ENCODE results near the gene STAB2.

Gene STAB2

DNA sequence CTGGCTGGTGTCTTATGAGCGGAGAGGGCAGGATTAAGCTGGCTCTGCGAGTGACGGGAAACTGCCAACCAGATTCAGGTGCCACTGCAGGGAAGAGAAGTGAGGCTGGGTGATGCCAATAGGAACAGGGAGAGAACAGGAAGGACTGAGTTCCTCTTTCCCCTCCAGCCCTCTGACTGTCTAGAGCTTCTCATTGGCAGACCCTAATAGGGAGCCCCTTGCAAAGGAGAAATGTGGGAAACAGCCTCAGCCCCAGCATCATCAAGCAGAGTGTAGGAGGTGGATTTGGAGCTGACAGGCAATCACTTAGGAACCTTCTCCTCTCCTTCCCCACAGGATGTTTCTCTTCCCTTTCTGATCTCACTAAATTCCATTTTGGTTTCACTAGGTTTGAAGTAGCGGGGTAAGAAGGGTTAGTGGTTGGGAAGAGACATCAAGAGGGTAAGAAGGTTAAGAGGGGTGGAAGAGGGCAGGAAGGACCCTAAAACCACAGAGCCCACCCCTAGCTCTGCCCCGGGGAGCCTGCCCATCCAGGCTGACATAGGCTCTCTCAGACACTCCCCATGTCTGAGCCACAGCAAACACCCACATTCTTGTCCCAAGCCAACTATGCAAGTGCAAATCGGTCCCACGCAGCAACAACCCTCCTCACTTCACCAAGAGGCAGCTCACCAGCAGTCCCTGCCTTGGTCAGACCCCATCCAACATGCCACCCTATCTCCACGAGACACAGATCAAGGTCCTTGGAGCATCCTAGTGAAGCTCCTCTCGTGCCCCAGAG is 111.1 kb downstream of the STAB2 start:
- DNase-seq: no peak

DNA sequence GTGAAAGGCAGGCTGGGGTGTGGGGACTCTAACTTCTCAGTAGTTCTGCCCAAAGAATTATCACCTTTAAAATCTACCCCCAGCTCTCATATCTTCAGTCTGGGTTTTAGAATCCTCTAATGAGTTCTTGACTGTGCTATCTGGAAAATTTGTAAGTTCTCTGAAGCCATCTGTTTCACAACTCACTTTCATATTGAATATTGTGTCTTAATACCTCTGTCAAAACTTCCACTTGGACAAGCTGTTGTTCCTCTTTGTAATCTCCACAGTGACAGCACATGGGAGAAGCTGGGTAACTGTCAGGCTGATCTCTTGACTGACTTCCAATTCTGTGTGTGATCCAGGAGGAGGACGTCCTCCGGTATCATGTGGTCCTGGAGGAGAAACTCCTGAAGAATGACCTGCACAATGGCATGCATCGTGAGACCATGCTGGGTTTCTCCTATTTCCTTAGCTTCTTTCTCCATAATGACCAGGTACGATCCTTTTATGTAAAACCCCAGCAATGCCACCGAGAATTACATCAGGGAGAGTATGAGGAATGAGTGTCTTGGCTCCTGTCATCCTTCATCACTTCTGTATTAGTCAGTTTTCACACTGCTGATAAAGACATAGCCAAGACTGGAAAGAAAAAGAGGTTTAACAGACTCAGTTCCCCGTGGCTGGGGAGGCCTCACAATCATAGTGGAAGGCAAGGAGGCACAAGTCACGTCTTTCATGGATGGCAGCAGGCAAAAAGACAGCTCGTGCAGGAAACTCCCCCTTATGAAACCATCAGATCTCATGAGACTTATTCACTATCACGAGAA is 111.9 kb downstream of the STAB2 start:
- no peak for DNase-seq

DNA sequence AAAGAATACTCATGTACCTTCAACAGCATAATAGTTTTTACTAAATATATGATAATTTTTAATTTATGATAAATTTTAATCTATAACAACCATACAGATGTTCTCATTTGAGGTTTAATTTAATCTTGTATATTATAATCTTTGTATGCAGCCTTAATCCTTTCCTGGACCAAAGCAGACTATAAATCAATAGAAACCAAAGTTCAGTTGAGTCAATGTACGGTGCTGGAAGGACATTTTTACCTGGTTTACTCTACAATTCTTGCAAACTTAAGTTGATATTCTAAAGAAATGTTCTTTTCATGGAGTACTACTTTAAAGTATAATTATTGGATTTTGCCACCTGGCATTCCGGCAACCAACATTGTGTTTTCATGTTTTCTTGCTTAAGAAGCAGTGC is 118.0 kb downstream of the STAB2 start:
- DNase-seq: no peak

DNA sequence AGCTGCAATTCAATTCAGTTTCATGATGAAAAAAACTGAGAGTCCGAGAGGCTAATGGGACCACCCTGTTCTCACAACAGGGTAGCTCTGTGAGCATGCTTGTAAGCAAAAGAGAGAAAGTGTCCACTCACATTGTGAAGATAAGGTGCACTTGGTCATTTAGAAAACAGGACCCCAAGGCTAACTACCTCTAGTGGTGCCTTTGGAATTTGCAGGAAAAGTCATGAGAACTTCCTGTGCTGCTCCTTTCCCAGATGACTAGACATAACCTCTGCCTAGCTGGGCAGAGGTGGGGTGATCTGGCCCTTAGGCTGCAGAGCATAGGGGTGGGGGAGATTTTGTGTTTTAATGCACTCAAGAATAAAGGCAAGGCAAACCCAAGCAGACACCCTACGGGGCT is 118.9 kb downstream of the STAB2 start:
- DNase-seq: no peak

DNA sequence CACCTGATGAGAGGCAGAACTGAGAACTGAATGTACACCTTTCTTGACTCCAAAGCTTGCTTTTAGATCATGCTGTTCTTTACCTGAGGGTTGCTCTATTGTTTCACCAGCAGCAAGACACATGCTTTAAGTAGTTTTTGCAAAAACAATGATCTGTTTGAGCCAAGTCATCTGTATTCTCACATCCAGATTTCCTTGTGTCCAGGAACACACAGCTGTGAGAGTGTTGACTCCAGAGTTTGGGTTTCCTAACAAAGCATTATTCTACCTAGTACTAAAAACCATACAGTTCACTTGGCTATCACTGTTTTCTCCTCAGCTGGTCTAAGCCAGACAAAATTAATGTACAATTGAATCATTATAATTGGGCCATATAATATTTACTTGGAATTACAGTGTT is 120.4 kb downstream of the STAB2 start:
- no peak for DNase-seq

DNA sequence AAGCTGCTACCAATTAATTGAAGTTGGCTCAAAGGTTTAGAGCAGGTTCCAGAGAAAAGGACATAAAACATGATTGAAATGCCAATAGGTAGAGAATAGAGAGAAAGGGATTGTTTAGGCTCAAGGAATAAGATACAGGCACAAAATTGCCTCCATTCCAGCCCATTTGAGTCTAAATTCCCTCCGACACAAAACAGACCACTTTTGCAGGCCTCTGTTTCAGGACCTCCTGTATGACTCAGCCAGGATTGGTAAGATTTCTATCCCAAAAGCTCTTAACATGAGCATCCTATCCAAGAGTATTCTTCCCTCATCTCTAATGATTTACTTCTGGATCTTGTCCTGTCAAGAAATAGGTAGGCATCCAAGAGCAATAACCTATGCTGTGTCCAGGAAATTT is 123.5 kb downstream of the STAB2 start:
- no peak for DNase-seq

DNA sequence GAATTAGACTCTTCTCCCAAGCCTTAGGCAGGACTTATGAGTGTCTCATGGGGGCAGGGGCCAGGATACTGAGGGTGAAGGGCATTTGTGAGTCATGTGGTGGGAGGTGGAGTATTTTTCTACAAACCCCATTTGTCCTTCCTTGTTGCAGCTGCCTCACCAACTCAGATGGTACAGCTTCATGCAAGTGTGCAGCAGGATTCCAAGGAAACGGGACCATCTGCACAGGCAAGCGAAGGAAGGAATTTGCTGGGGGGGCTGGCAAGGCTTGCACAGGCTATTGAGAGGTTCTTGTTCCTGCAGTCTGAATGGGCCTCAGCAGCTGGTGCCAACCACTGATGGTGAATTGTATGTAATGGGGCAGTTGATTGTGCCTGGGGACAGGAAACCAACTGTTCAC is 125.1 kb downstream of the STAB2 start:
- DNase-seq: no peak

DNA sequence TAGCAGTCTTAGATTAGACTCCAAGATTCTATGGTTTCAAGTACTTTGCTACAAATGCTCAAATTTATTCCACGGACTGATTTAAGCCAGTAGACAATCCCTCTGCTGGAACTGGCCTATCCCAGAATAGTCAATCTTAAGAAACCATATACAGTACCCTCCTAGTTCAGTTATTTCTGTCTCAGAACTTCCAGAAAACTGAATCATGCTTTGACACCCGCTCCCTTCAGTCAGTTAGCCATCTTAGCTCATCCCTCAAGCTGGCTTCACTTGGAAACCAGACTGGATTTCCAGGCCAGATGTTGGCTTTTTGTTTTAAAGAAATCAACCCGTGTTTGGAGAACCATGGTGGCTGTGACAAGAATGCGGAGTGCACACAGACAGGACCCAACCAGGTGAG is 128.4 kb downstream of the STAB2 start:
- DNase-seq: no peak

DNA sequence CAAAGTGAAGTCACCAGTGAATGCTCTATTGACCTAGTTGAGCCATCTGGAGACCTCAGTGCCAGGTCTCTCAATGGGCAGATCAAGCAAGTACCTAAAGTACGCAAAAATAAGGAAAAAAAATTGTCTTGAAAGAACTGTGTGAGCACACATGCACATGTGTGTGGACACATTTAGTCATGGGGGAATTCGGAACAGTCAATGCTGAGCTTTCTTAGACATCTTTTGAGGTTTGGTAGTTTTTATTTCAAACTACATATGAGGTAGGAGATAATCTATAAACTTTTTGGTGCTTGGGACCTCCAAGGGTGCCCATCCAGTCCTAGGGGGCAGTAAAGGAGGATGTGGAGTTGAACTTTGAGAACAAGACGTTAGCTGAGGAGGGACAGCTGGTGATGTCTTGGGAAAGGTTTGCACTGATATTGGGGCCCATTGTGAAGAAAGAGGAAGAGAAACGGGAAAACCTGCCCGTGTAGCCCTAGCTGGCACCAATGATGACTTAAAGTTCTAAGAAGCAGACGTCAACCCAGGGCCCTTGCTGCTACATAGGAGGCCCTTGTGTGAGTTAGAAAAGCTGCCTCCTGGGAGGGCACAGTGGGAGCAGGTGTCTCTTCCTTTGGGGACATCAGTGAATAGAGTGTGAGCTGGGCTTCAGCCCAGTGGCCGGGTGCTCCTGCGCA is 129.6 kb downstream of the STAB2 start:
- DNase-seq: no peak

DNA sequence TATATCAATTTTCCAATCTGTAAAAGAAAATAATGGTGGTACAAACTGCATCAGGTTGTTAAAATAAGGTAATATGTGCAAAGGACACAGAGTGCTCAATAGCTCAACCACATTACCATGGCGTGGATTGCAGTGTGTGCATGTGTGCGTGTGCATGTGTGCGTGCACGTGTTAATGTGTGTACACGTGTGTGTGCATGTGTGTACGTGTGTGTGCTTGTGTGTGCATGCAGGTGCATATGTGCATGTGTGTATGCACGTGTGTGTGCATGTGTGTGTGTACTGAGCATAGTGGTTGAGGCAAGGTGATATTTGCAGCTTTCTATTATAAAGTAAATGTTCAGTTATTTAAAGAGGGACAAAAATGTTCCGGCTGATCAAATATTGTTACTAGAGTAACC is 138.3 kb downstream of the STAB2 start:
- no peak for DNase-seq

DNA sequence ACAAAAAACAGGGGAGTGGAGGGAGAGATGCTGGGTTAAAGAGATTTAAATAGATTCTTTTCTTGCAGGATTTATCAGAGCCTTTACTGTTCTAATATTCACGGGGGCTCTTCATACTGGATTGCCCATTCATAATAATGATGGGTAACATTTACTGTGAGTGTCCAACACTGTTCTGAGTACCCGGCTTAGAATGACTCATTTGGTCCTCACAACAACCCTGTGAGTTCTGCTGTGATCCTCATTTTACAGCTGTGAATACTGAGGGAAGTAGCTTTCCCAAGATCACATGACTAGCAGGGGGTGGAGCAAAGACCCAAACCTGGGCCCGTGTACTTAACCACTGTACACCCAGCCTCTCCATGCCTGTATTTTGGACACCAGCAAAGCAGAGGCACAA is 140.6 kb downstream of the STAB2 start:
- no peak for DNase-seq

DNA sequence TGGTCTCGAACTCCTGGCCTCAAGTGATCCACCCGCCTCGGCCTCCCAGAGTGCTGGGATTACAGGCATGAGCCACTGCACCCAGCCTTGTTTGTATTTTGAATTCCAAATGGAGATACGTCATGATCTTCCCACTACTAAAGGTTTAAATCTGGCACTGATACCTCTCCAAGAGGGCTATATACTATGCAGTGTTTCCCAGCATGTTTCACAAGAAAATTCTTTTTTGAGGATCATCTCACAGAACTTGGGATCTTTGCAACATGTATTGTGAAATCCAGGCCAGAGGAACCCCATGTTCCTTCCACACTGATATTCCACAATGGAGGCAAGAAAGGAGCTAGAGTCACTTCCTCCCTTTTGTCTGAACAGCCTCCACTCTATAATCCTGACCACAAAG is 141.2 kb downstream of the STAB2 start:
- no peak for DNase-seq

DNA sequence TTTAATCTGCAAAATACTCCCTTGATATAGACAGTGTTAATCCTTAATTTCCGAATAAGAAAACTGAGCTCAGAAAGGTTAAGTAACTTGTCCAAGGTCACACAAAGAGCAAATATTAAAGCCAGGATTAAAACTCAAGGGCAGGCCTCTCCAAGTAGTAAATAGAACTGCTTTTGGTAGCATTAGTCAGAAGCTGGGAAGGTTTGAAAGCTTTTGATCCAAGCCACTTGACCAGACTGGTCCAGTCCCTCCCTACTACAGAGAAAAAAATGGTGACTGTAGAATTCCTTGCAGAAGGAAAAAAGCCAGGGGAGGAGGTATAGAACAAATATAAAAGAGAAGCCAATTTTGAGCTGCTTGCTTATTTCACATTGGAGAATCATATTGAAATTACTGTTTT is 142.4 kb downstream of the STAB2 start:
- no peak for DNase-seq

DNA sequence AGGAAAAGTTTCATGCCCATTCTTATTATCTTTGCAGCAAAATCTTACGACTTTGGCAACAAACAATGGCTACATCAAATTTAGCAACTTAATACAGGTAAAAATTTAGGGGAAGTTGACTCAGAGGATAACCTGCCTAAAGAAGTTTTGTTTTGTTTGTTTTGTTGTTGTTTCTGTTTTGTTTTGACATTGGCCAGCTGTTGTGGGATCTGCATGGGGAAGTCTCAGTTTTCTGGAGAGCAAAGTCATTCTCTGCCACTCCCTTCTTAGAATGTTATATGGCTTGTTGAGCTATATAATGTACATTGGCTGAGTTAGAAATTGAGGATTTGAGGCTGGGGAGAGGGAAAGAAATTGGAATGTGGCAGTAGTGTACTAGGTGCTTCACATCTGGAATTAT is 144.5 kb downstream of the STAB2 start:
- DNase-seq: no peak

DNA sequence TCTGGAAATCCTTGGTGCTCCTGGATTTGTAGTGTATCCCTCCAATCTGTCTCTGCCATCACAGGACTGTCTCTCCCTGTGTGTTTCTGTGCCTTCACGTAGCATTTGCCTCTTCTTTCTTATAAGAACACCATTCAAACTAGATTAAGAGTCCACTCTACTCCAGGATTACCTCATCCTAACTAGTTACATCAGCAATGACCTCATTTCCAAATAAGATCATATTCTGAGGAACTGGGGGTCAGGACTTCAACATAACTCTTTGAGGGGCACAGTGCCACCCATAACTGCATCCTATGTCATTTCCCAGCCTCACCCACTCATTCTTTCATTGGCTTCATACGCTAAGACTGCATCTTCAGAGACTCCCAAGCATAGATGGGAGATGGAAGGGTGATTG is 147.8 kb downstream of the STAB2 start:
- no peak for DNase-seq

DNA sequence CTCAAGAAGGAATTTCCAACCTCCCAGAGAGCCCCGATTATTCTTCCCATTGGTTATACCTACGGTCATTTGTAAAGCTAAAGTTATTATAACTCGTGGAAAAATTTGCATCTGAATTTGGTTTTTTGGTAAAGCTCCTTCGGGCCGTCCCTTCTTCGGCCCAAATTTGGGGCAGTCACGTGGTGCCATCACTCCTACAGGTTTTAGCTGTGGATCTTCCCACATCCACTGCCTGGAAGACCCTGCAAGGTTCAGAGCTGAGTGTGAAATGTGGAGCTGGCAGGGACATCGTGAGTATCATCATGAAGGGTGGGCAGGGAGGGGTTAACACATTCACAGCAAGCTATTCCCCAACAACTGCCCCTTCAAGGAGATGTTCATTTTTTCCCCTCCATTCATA is 148.2 kb downstream of the STAB2 start:
- DNase-seq: no peak

DNA sequence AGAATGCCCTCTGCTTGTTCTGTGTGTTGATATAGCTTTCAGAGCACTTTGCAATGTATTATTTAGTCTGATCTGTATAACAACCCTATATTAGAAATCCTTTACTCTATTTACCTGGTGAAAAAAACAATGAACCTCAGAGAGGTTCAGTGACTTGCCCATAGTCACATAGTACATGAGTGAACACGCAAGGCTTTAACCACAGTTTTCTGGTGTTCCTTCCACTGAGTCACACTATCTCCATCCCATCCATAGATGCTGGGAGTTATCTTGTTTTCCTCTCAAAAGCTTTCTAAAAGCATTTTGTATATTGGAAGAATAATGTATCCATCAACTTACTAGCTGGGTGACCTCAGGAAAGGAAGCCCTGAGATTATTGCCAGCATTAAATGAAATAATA is 149.5 kb downstream of the STAB2 start:
- no peak for DNase-seq

DNA sequence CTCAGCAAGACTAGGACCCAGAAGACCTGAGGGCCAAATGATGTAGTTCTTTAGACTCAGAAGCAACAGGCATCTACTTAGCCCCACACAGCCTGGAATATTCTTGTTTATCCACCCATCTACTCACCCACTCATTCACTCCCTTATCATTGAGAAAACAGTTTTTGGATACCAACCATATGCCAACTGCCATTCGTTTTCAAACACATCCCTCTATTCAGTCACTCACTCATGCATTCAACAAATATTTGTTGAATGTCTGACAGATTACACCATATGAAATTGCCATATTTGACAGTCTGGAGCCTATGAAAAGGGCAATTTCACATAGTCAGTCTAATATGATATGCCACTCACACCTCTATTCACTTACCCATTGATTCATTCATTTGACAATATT is 150.8 kb downstream of the STAB2 start:
- no peak for DNase-seq

DNA sequence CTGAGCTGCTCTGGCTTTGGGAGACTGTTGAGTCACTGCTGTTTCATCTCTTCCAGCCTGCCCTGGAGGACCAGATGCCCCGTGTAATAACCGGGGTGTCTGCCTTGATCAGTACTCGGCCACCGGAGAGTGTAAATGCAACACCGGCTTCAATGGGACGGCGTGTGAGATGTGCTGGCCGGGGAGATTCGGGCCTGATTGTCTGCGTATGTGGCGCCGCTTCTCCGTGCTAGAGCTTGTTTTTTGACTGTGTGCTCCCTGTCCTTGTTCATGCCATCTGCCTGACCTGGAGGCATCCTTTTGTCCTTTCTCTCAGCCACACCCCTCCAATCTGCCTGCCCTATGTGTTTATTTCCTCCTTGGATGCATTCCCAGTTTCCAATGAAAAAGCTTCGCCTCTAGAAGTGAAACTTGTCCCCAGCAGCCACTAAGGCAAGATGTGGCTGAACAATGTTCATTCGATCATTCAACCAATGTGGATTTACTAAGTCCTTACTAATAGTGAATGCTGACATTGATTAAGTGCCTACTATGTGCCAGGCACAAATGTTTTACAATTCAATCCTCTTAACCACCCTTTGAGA is 155.4 kb downstream of the STAB2 start:
- DNase-seq: no peak

DNA sequence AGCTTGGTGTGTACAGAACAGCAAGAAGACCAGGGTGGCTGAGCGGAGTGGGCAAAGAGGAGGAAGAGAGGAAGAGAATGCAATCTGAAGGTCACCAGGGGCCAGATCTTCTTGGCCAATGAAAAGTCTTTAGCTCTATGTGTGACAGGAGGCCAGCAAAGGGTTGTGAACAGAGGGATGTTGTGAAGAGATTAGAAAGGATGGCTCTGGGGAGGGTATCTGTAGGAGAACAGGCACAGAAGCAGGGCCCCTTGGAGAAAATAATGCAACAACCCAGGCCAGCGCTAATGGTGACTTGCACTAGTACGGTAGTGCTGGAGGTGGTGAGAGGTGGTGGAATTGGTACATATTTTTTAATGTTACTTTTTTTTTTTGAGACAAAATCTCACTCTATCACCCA is 156.7 kb downstream of the STAB2 start:
- no peak for DNase-seq

DNA sequence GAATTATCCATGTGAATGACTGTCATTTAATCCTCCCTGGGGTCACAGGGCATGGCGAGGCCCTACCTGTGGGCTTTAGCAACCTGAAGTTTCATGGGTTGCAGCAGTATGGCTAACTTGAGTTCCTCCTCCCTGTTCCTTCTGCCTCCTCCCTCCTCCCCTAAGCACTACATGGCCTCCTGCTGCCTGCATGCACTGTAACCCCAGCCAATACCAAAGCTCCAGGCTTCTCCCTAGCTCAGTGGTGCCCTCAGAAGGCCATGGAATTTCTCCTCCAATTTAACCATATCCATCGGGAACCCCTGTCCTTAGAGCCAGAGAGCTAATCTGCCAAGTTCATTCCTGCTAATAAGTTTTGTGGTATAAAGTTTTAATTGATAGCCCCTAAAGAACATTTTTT is 158.9 kb downstream of the STAB2 start:
- DNase-seq: no peak

DNA sequence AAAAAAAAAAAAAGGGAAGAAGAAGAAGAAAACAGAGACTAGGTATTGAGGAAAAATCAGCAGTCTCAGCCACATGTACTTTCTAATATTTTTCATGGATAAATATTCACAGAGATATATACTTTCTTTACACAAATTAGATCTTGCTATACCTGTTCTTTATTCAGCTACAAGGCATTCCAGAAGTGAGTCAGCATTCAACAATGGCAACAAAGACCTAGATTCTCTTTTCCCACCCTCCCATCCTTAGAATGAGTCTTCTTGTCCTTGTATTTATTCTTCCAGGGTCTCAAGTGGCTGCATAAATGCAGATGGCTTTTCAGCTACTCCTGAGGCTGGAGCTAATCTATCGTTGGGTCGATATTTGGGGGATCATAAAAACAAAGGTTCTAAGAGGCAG is 160.9 kb downstream of the STAB2 start:
- no peak for DNase-seq

DNA sequence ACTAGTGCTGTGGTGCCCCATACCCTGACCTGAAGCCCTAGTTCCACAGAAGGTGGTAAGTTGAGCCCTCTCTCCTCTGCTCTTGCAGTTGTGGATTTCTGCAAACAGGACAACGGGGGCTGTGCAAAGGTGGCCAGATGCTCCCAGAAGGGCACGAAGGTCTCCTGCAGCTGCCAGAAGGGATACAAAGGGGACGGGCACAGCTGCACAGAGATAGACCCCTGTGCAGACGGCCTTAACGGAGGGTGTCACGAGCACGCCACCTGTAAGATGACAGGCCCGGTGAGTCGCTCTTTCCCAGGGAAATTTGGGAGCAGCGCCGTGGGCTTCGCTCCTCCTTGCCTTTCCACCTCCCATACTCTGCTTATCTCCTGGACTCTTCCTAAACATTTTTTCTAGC is 161.8 kb downstream of the STAB2 start:
- no peak for DNase-seq

DNA sequence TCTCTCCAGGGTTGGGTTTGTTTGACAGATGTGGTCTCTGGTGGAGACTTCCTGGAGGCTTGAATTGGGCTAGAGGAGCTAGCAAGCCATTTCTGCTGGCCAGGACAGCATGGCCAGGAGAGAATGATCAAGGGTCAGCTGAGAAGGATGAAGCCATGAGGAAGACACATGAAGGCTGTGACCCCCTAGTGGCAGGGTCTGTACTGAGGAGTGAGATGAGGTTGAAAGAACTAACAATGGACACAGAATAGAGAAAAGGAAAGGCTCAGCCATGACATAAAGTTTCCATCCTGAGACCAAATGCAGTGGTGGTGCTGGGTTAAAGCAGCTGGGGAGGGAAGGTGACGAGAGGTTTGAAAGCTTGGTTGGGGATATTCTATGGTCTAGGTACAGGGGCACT is 164.1 kb downstream of the STAB2 start:
- DNase-seq: no peak

All from CD4-positive, alpha-beta T cell treated with Interleukin-21 for 1 hour (primary cell).